CD4-positive, alpha-beta T cell treated with Interferon gamma for 1 hour (primary cell): ENCODE data around the gene ABT1.

Experiments used
- DNase-seq: peaks from one replicate; pipeline ENCODE4 v3.0.0-alpha.2; 2020

ABT1 gene

GRCh38 chr6:26607434-26608230 lies 10.9 kb downstream of the ABT1 start:
- DNase-seq = peak; percentile 45

GRCh38 chr6:26609463-26609862 lies 12.7 kb downstream of the ABT1 start:
- no peak for DNase-seq

- no peak for DNase-seq
Observed at GRCh38 chr6:26611599-26611998, 14.8 kb downstream of the ABT1 start.

- DNase-seq = no peak
Observed at GRCh38 chr6:26613201-26613600, 16.4 kb downstream of the ABT1 start.

GRCh38 chr6:26613689-26614683 lies 17.2 kb downstream of the ABT1 start:
- DNase-seq = no peak

GRCh38 chr6:26623339-26623859 lies 26.6 kb downstream of the ABT1 start:
- DNase-seq = no peak

- DNase-seq = no peak
Observed at GRCh38 chr6:26624557-26624956, 27.8 kb downstream of the ABT1 start.

GRCh38 chr6:26627843-26628242 lies 31.1 kb downstream of the ABT1 start:
- no peak for DNase-seq

GRCh38 chr6:26629359-26629758 lies 32.6 kb downstream of the ABT1 start:
- no peak for DNase-seq

GRCh38 chr6:26640806-26641205 lies 44.1 kb downstream of the ABT1 start:
- DNase-seq = no peak

GRCh38 chr6:26646074-26646473 lies 49.3 kb downstream of the ABT1 start:
- DNase-seq = no peak
